Heart left ventricle (tissue), 16 donors: ENCODE measurements around the gene RIMS3. TPM values are rescaled to one million over a fixed set of nuclear protein-coding genes. Genes with fewer than 3 reads are reported as not detected.

Experiments used
- ATAC-seq, 4 donors: fragments of 200-7000 bp; cut with Tn5 transposase; one replicate each; pipeline ENCODE4 v1.9.1; 2020 to 2022; ENCODE audit warnings: moderate library complexity in 4 of 4, mild to moderate bottlenecking in 3 of 4, moderate number of reproducible peaks in 1 of 4
- DNase-seq, 5 donors: peaks; one replicate each; pipeline ENCODE4 v3.0.0-alpha.2; 2020
- H3K27ac ChIP-seq, 12 donors: fragments of 200-600 bp; sonication (generic) in 4 of 12; one replicate each; pipeline versions ENCODE4 v1.5.0 to v1.8.0; 2016 to 2022; ENCODE audit warnings: mild to moderate bottlenecking in 2 of 12
- H3K27me3 ChIP-seq, 9 donors: fragments of 200-600 bp; sonication (generic) in 2 of 9; one replicate each; pipeline versions ENCODE4 v1.5.1 to v1.8.0; 2016 to 2022; ENCODE audit warnings: mild to moderate bottlenecking in 3 of 9
- H3K36me3 ChIP-seq, 9 donors: fragments of 200-600 bp; sonication (generic) in 2 of 9; one replicate each; pipeline versions ENCODE4 v1.5.0 to v1.8.0; 2018 to 2022; ENCODE audit warnings: mild to moderate bottlenecking in 2 of 9
- H3K4me1 ChIP-seq, 12 donors: fragments of 200-600 bp; sonication (generic) in 4 of 12; one replicate each; pipeline versions ENCODE4 v1.5.0 to v1.8.0; 2016 to 2022; ENCODE audit warnings: mild to moderate bottlenecking in 3 of 12
- H3K4me3 ChIP-seq, 12 donors: fragments of 200-600 bp; sonication (generic) in 4 of 12; one replicate each; pipeline versions ENCODE4 v1.5.0 to v1.8.0; 2017 to 2022; ENCODE audit warnings: mild to moderate bottlenecking in 9 of 12, moderate library complexity in 4 of 12
- H3K9me3 ChIP-seq, 12 donors: fragments of 200-600 bp; sonication (generic) in 4 of 12; one replicate each; pipeline versions ENCODE4 v1.5.0 to v1.8.0; 2016 to 2022; ENCODE audit warnings: mild to moderate bottlenecking in 1 of 12
- POLR2A ChIP-seq, 2 donors: fragments of 450-650 bp; IDR thresholded peaks; one replicate each; pipeline ENCODE4 v1.6.1; 2017; ENCODE audit warnings: antibody characterized with exemption in 2 of 2, mild to moderate bottlenecking in 2 of 2, moderate library complexity in 2 of 2
- WGBS, 4 donors: extraction: QIAGEN DNeasy Blood & Tissue Kit in 2 of 4; methylation state at CpG; one replicate each; pipeline versions ENCODE4 v1.1.5 to v1.1.7; 2013 to 2018; 5-methylcytosine and 5-hydroxymethylcytosine counted together
- intact Hi-C, 10 donors: fragments of 100-400 bp; cut with DNase I; formaldehyde crosslinking; loops; one replicate each; pipeline versions ENCODE4 v1.11.1 to v1.14.2; 2022
- polyA plus RNA-seq, 2 donors: library from polyadenylated mRNA; stranded (reverse); fragments of 200-250 nt; gene quantifications; one replicate each; pipeline ENCODE4 v1.2.3, GENCODE V29; 2013
- total RNA-seq, 9 donors: library from RNA; depleted of rRNA in 2 of 9; stranded (reverse); fragments of >200 nt in 2 of 9; fragmentation: NEBNext Ultra II Directional in 3 of 9; extraction: Animal tissue kit (Norgen Biotek cat#: 25700) in 3 of 9; gene quantifications; one replicate each; pipeline versions ENCODE4 v1.1.0 to v1.2.4, GENCODE V29; 2016 to 2023
- TF ChIP-seq, protein P1 (sequence below), 12 donors: fragments of 200-600 bp; sonication (generic) in 4 of 12; IDR thresholded peaks; one replicate each; pipeline versions ENCODE4 v1.5.0 to v1.8.0; 2018 to 2022; ENCODE audit warnings: antibody characterized with exemption in 12 of 12, mild to moderate bottlenecking in 5 of 12
- donor health status: ischemic (EF 13 %, LVEDD 7.1; RV severe dilation, severe dysfunction).
- donor health status: healthy with polysubstance abuse.
- donor health status: DM: no; HTN: yes; CAD: no.
- donor health status: DM: no; HTN: no; CAD: no.
- donor health status: ischemic (EF 25% LVEDD 6.9; RV normal size, moderate dysfunction).
- donor health status: ischemic (EF 25% LVEDD 5.7; RV mildly dilated, moderate dysfunction).
- donor health status: healthy.
- donor health status: DM: yes; HTN: yes; CAD: no.
- donor health status: ischemic (EF 35%, LVEDD 5.7; RV mildly dilated, moderate dysfunction).
- donor health status: nonischemic (EF 11% LVEDD 7.7; RV severe dilation, severe dysfunction).
- donor health status: DM: yes; HTN: yes; CAD: no.
- donor health status: PGD.
- donor health status: ischemic (EF 29% LVEDD 5.4; RV normal size, mild dysfunction).
- donor health status: nonischemic (EF 23%, LVEDD 6.1; RV moderate dilation, normal function).

RIMS3 gene
- total and polyA plus RNA-seq, 11 donors = 0.23 to 3.0 (median 1.00) TPM

DNA sequence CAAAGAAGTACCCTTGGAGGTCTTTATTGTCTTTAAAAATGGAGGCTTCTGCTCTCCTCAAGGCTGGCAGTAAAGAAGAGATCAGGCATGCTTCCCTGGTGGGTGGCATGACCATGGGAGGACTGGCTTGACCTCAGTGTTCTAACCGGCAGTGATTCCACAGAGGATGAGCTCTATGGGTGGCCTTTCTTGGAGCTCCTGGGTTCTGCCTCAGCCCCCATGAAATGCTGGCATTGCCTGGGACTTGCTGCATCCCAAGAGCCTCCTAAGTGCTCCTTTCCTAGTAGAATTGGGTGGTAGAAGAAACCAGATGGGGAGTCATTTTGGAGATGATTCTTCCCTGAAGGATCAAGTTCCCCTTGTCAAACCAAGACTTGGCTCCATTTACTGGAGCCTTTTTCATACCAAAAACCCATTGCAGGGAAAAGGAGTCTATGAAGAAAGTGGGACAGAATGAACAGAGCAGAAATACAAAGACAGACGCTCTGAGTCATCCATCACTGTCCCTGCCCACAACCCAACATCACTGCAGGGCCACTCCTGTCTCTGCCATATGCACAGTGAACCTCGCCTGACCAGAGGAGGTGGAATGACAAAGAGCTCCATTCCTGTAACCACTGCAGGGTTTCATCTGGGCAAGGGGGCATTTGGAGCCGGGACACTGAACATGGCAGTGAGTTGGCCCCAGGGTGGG lies 42.4 kb downstream of the RIMS3 start:
- 86 to 92% (median 88%) methylated on average over 4 of the region's 4 CpGs for WGBS, 4 donors
- Histone ChIP-seq H3K27ac (no peak overlapping the region), H3K9me3 (no peaks in the 10 kb centered on the region), H3K36me3 (no peaks in the 10 kb centered on the region), H3K4me1 (peaks cover 0 to 6% (median 0%) of the 10 kb centered on the region in 12 donors), H3K4me3 (no peak overlapping the region), H3K27me3 (no peaks in the 10 kb centered on the region)
- ATAC-seq (no peak), DNase-seq (no peak)
- intact Hi-C loops = loop anchor here in 3 of 10 donors (5.0 to 10.0 kb wide), 3 partner anchors 39 to 332 kb away; no protein-coding TSS in a partner anchor
- TF ChIP-seq, protein P1, sequence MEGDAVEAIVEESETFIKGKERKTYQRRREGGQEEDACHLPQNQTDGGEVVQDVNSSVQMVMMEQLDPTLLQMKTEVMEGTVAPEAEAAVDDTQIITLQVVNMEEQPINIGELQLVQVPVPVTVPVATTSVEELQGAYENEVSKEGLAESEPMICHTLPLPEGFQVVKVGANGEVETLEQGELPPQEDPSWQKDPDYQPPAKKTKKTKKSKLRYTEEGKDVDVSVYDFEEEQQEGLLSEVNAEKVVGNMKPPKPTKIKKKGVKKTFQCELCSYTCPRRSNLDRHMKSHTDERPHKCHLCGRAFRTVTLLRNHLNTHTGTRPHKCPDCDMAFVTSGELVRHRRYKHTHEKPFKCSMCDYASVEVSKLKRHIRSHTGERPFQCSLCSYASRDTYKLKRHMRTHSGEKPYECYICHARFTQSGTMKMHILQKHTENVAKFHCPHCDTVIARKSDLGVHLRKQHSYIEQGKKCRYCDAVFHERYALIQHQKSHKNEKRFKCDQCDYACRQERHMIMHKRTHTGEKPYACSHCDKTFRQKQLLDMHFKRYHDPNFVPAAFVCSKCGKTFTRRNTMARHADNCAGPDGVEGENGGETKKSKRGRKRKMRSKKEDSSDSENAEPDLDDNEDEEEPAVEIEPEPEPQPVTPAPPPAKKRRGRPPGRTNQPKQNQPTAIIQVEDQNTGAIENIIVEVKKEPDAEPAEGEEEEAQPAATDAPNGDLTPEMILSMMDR (IDR thresholded peaks at IDR 0.05) = no peak
- TF ChIP-seq POLR2A (IDR thresholded peaks at IDR 0.05) = no peak

DNA sequence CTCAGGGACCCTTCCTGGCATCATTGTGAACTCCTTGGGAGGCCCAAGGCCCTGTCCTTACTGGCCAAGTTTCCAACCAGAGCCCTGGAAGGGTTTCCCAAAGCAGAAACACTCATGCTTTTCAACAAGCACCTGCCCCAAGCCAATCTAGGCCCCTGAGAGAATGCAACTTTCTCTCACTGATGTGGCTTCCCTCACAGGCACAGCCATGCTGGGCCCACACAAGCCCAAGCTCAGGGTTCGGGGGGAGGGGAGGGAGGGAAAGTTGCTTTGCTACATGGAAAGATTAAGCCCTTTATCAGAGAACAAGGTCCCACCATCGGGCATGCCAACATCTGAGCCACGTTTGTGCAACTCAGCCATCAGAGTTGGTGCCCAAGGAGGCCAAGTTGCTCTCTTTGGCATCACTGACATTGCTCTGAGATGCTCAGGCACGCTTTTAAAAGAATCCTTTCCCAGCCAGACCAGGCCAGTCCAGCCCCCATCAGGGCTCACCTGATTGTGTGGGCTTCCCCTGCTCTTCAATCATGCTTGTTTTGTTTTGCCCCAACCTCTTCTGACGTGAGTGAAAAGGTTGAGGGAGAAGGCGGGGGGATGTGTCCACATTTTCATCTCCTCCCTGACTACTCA lies 43.5 kb downstream of the RIMS3 start:
- no peaks in the 10 kb centered on the region for H3K36me3 ChIP-seq
- H3K4me1 ChIP-seq = peaks cover 0 to 6% (median 0%) of the 10 kb centered on the region in 12 donors
- H3K27ac ChIP-seq = no peak overlapping the region
- DNase-seq (no peak), ATAC-seq (no peak)
- peaks cover 0 to under 1% (median 0%) of the 10 kb centered on the region in 12 donors for H3K9me3 ChIP-seq
- TF ChIP-seq, protein P1 (IDR thresholded peaks at IDR 0.05) = no peak
- no peak for TF ChIP-seq POLR2A (IDR thresholded peaks at IDR 0.05)
- intact Hi-C loops = loop anchor here in 3 of 10 donors (5.0 to 10.0 kb wide), 3 partner anchors 40 to 333 kb away; no protein-coding TSS in a partner anchor
- WGBS, 4 donors = 64 to 82% (median 73%) methylated on average over 6 of the region's 6 CpGs
- H3K4me3 ChIP-seq = no peak overlapping the region
- H3K27me3 ChIP-seq = no peaks in the 10 kb centered on the region

DNA sequence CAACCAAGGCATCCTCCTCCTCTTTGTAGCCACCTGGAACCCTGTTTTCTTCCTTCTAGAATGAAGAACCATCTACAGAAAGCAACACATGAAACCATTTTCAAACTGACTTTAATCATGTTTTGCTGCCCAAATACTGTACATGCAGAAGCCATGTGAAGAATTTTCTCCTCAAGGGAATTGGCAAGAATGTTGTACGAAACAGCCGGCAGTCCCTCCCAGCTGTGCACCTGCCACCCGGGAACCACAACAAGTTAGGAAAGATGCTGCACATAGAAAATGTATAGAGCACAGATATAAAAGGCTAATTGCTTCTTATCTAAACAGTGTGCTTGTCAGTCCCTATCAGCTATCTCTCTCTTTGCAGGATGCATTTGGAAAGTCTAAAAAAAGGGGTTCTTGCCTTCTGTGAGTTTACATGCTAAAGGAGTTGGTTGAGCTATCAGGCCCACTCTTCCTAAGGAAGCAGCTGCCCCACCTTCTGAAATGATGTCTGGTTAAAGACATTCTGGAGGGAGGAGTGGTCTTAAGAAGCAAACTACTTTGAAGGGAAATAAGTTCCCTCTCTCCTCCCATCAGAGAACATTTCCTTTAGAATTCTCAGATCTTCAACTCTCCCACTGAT lies 44.8 kb downstream of the RIMS3 start:
- no peak overlapping the region for H3K27ac ChIP-seq
- intact Hi-C loops = loop anchor here in 3 of 10 donors (5.0 to 10.0 kb wide), 3 partner anchors 42 to 334 kb away; no protein-coding TSS in a partner anchor
- H3K4me1 ChIP-seq = peaks cover 0 to 6% (median 0%) of the 10 kb centered on the region in 12 donors
- no peak overlapping the region for H3K4me3 ChIP-seq
- no peaks in the 10 kb centered on the region for H3K27me3 ChIP-seq
- no peak for DNase-seq
- no peak for ATAC-seq
- no peak for TF ChIP-seq POLR2A (IDR thresholded peaks at IDR 0.05)
- TF ChIP-seq, protein P1 (IDR thresholded peaks at IDR 0.05) = no peak
- H3K36me3 ChIP-seq = no peaks in the 10 kb centered on the region
- WGBS, 4 donors = 69 to 84% (median 75%) methylated on average over 3 of the region's 3 CpGs
- H3K9me3 ChIP-seq = peaks cover 0 to 9% (median 0%) of the 10 kb centered on the region in 12 donors

DNA sequence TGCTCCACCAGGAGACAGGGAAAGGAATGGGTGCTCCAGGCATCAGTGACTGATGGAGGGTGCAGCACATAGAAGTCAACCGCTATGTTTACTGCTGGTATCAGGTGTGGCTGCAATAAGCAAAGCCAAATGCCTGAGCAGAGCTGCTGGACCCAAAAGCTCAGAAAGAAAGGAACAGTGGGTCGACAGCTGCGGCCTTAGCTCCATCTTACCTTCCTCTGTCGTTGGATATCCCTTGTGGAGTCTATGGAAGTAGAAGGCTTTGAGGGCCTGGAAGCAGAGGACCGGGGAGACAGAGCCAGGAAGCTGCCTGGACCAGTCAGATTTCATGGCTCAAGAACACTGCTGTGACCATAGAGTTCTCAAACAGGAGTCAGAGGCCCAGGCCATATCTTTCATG lies 45.3 kb downstream of the RIMS3 start:
- WGBS, 4 donors = 83 to 88% (median 86%) methylated on average over 5 of the region's 5 CpGs
- intact Hi-C loops = loop anchor here in 3 of 10 donors (5.0 to 10.0 kb wide), 3 partner anchors 42 to 335 kb away; no protein-coding TSS in a partner anchor
- Histone ChIP-seq H3K4me1 (peaks cover 0 to under 1% (median 0%) of the 10 kb centered on the region in 12 donors), H3K9me3 (peaks cover 0 to 9% (median 0%) of the 10 kb centered on the region in 12 donors), H3K27me3 (no peaks in the 10 kb centered on the region), H3K27ac (no peak overlapping the region), H3K4me3 (no peak overlapping the region), H3K36me3 (no peaks in the 10 kb centered on the region)
- TF ChIP-seq, protein P1 (IDR thresholded peaks at IDR 0.05) = no peak
- TF ChIP-seq POLR2A (IDR thresholded peaks at IDR 0.05) = no peak
- DNase-seq (no peak), ATAC-seq (no peak)
